Nephron (organoid): ENCODE data around the gene ZMYND15.

Source experiments
- H3K27ac Mint-ChIP-seq, 3 experiments: 2 replicates each; pipeline ENCODE4 v1.8.0; 2020; ENCODE audit warnings: mixed read lengths in 3 of 3, mild to moderate bottlenecking in 2 of 3, moderate library complexity in 1 of 3
- H3K27me3 Mint-ChIP-seq: 2 replicates; pipeline ENCODE4 v1.8.0; 2021; ENCODE audit warnings: low read depth, mild to moderate bottlenecking, moderate library complexity, mixed read lengths
- H3K36me3 Mint-ChIP-seq: 2 replicates; pipeline ENCODE4 v1.8.0; 2020; ENCODE audit warnings: low read depth, mixed read lengths
- H3K4me1 Mint-ChIP-seq: 2 replicates; pipeline ENCODE4 v1.8.0; 2020; ENCODE audit warnings: mixed read lengths
- H3K4me3 Mint-ChIP-seq, 3 experiments: 2 replicates each; pipeline ENCODE4 v1.8.0; 2020; ENCODE audit warnings: mild to moderate bottlenecking in 3 of 3, mixed read lengths in 3 of 3, moderate library complexity in 2 of 3
- H3K9me3 Mint-ChIP-seq: 2 replicates; pipeline ENCODE4 v1.8.0; 2020; ENCODE audit warnings: mixed read lengths
- TF ChIP-seq, protein P1 (sequence below), 3 experiments: fragments of 200-600 bp; sonication (generic); IDR thresholded peaks; one replicate each; pipeline ENCODE4 v1.5.0; 2021; ENCODE audit warnings: antibody characterized with exemption in 3 of 3; ENCODE audit not compliant: unreplicated experiment in 3 of 3

Gene ZMYND15

DNA sequence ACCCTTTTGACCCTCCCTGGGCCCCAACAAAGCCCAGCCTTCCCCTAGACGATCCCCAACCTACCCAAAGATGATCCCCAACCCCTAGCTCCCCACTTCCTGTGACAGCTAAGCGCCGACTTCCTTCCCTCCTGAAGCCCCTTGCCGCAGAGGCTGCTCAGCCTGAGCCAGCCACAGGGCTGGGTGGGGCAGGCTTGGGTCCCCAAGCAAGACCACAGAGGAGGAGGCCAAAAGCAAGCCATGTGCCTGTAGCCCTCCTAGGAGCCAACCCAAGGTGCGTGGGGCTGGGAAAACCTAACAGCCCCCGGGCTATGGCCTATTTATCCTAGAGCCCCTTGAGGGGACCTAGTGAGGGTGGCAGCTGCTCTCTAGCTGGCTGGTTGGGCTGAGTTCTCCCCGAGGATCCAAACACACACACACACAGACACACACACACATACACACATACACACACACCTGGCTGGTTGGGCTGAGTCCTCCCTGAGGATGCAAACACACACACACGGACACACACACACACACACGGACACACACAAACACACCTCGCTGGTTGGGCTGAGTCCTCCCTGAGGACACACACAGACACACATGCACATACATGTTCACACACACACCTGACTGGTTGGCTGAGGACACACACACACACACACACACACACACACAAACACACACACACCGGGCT lies 24.4 kb upstream of the ZMYND15 start:
- H3K27ac Mint-ChIP-seq: no peak overlapping the region
- peaks cover 13% of the 10 kb centered on the region for H3K36me3 Mint-ChIP-seq
- TF ChIP-seq, protein P1, sequence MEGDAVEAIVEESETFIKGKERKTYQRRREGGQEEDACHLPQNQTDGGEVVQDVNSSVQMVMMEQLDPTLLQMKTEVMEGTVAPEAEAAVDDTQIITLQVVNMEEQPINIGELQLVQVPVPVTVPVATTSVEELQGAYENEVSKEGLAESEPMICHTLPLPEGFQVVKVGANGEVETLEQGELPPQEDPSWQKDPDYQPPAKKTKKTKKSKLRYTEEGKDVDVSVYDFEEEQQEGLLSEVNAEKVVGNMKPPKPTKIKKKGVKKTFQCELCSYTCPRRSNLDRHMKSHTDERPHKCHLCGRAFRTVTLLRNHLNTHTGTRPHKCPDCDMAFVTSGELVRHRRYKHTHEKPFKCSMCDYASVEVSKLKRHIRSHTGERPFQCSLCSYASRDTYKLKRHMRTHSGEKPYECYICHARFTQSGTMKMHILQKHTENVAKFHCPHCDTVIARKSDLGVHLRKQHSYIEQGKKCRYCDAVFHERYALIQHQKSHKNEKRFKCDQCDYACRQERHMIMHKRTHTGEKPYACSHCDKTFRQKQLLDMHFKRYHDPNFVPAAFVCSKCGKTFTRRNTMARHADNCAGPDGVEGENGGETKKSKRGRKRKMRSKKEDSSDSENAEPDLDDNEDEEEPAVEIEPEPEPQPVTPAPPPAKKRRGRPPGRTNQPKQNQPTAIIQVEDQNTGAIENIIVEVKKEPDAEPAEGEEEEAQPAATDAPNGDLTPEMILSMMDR (IDR thresholded peaks at IDR 0.05; ENCODE audit: unreplicated experiment in 3 of 3): no peak
- H3K4me3 Mint-ChIP-seq: no peak overlapping the region
- H3K9me3 Mint-ChIP-seq: no peaks in the 10 kb centered on the region
- no peaks in the 10 kb centered on the region for H3K4me1 Mint-ChIP-seq
- H3K27me3 Mint-ChIP-seq: no peaks in the 10 kb centered on the region

DNA sequence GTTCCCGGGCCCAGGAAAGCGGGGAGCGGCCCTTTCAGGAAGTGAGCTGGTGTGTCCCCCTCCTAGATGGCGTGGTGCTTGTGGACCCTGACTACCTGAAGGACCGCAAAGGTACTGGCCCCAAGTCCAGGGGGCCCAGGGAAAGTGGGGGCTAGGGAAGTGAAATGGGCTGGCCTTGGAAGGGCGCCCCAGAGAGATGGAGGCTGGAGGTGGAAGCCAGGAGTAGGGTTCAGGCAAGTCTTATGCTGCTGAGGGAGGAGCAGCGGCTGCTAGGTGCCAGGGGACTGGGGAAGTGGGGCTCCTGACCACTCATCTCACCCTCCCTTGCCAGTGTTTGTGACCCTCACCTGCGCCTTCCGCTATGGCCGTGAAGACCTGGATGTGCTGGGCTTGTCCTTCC lies 23.6 kb upstream of the ZMYND15 start:
- Mint-ChIP-seq H3K4me1 (peaks cover under 1% of the 10 kb centered on the region), H3K4me3 (no peak overlapping the region), H3K27ac (no peak overlapping the region), H3K36me3 (peaks cover 14% of the 10 kb centered on the region), H3K27me3 (no peaks in the 10 kb centered on the region), H3K9me3 (no peaks in the 10 kb centered on the region)
- TF ChIP-seq, protein P1 (IDR thresholded peaks at IDR 0.05; ENCODE audit: unreplicated experiment in 3 of 3): no peak

GRCh38 chr17:4717791-4718190 lies 21.8 kb upstream of the ZMYND15 start:
- Mint-ChIP-seq H3K9me3 (no peaks in the 10 kb centered on the region), H3K36me3 (peaks cover 16% of the 10 kb centered on the region), H3K27me3 (no peaks in the 10 kb centered on the region), H3K27ac (no peak overlapping the region), H3K4me3 (no peak overlapping the region), H3K4me1 (peaks cover 11% of the 10 kb centered on the region)
- TF ChIP-seq, protein P1 (IDR thresholded peaks at IDR 0.05; ENCODE audit: unreplicated experiment in 3 of 3): no peak

GRCh38 chr17:4718276-4718675 lies 21.4 kb upstream of the ZMYND15 start:
- Mint-ChIP-seq H3K9me3 (no peaks in the 10 kb centered on the region), H3K4me3 (no peak overlapping the region), H3K36me3 (peaks cover 16% of the 10 kb centered on the region), H3K27me3 (no peaks in the 10 kb centered on the region), H3K27ac (no peak overlapping the region), H3K4me1 (peaks cover 11% of the 10 kb centered on the region)
- TF ChIP-seq, protein P1 (IDR thresholded peaks at IDR 0.05; ENCODE audit: unreplicated experiment in 3 of 3): no peak

DNA sequence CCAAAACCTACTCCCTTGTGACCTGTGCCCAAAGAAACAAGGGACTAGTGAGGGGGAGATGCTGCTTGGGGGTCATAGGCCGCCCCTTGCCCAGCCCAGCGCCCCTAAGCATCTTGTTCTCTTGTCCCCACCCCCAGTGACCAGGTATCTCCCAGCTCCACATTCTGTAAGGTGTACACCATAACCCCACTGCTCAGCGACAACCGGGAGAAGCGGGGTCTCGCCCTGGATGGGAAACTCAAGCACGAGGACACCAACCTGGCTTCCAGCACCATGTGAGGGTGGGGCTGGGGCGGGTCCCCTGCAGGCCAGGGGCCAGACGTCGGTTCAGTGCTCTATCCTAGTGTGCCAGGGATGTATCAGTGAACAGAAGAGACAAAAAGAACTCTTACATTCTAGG lies 20.5 kb upstream of the ZMYND15 start:
- peaks cover 16% of the 10 kb centered on the region for H3K36me3 Mint-ChIP-seq
- no peak overlapping the region for H3K4me3 Mint-ChIP-seq
- H3K4me1 Mint-ChIP-seq: peaks cover 11% of the 10 kb centered on the region
- TF ChIP-seq, protein P1 (IDR thresholded peaks at IDR 0.05; ENCODE audit: unreplicated experiment in 3 of 3): no peak
- no peaks in the 10 kb centered on the region for H3K9me3 Mint-ChIP-seq
- peak overlapping the region in 2 of 3 experiments; percentile 36 to 51 for H3K27ac Mint-ChIP-seq
- H3K27me3 Mint-ChIP-seq: no peaks in the 10 kb centered on the region

GRCh38 chr17:4719684-4720221 lies 19.9 kb upstream of the ZMYND15 start:
- peaks cover 16% of the 10 kb centered on the region for H3K36me3 Mint-ChIP-seq
- H3K27ac Mint-ChIP-seq: peak overlapping the region in 2 of 3 experiments; percentile 36 to 51
- TF ChIP-seq, protein P1 (IDR thresholded peaks at IDR 0.05; ENCODE audit: unreplicated experiment in 3 of 3): no peak
- H3K9me3 Mint-ChIP-seq: no peaks in the 10 kb centered on the region
- H3K4me1 Mint-ChIP-seq: peaks cover 11% of the 10 kb centered on the region
- no peaks in the 10 kb centered on the region for H3K27me3 Mint-ChIP-seq
- no peak overlapping the region for H3K4me3 Mint-ChIP-seq
